Stimulated activated memory B cell treated with anti-CD40 and anti-IgM and Interleukin-4, amounts not matched to agents 10 μg/mL and 1 μg/mL and 100 μg/mL, for 72 hours (primary cell): ENCODE results near the gene GPR141.

Experiments used
- ATAC-seq: fragments of 150-1000 bp; cut with Tn5 transposase; 2 replicates; pipeline ENCODE4 v1.10.0; 2021
- H3K27ac Mint-ChIP-seq: one replicate; pipeline ENCODE4 v1.8.0; 2022; ENCODE audit warnings: mild to moderate bottlenecking, mixed read lengths
- H3K27me3 Mint-ChIP-seq: one replicate; pipeline ENCODE4 v1.8.0; 2022; ENCODE audit warnings: mixed read lengths
- H3K36me3 Mint-ChIP-seq: one replicate; pipeline ENCODE4 v1.8.0; 2022; ENCODE audit warnings: mixed read lengths
- H3K4me1 Mint-ChIP-seq: one replicate; pipeline ENCODE4 v1.8.0; 2022; ENCODE audit warnings: mixed read lengths
- H3K4me3 Mint-ChIP-seq: one replicate; pipeline ENCODE4 v1.8.0; 2022; ENCODE audit warnings: mild to moderate bottlenecking, moderate library complexity, mixed read lengths
- H3K9me3 Mint-ChIP-seq: one replicate; pipeline ENCODE4 v1.8.0; 2022; ENCODE audit warnings: mixed read lengths

Gene GPR141

DNA sequence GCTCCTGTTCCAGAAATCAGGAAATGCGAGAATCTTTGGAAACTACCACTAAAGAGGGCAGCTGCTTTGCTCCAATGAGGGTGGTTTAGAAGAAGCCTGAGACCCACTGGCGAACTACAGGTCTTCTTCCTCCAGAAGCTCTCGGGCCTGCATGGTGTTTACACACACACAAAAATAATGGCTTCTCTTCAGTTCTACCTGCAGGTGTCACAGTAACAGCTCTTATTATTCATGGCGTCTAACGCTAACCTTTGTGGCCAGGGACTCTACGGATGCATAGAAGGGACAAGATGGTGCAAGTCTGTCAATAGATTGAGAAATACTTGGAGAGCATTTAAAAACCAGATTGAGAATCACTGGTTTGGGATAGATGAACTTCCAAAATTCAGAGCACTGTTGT is 22.4 kb downstream of the GPR141 start:
- Mint-ChIP-seq H3K4me1 (peaks cover 8% of the 10 kb centered on the region), H3K4me3 (no peak overlapping the region), H3K9me3 (peaks cover 2% of the 10 kb centered on the region), H3K27ac (no peak overlapping the region), H3K36me3 (no peaks in the 10 kb centered on the region), H3K27me3 (peaks cover 41% of the 10 kb centered on the region)
- ATAC-seq: no peak

DNA sequence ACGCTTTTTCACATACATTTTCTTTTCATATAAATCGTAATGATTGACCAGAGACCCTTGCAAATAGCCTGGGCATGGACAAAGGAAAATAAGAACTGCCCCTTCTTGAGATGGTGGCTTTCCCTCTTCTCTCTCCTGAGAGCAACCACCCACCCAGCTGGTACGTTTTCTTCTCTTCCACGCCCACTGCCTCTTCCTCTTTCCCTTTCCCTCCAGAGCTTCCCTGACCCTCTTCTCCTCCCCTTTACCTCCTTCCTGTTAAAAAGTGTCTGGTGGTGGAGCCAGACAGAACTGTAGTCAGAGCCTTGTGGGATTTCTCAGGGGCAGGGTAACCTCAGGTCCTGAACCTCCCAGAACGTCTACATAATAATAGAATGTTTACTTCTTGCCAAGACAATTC is 23.2 kb downstream of the GPR141 start:
- no peak overlapping the region for H3K4me3 Mint-ChIP-seq
- ATAC-seq: no peak
- no peaks in the 10 kb centered on the region for H3K36me3 Mint-ChIP-seq
- peaks cover 2% of the 10 kb centered on the region for H3K9me3 Mint-ChIP-seq
- H3K27ac Mint-ChIP-seq: no peak overlapping the region
- H3K27me3 Mint-ChIP-seq: peaks cover 41% of the 10 kb centered on the region
- peaks cover 8% of the 10 kb centered on the region for H3K4me1 Mint-ChIP-seq

DNA sequence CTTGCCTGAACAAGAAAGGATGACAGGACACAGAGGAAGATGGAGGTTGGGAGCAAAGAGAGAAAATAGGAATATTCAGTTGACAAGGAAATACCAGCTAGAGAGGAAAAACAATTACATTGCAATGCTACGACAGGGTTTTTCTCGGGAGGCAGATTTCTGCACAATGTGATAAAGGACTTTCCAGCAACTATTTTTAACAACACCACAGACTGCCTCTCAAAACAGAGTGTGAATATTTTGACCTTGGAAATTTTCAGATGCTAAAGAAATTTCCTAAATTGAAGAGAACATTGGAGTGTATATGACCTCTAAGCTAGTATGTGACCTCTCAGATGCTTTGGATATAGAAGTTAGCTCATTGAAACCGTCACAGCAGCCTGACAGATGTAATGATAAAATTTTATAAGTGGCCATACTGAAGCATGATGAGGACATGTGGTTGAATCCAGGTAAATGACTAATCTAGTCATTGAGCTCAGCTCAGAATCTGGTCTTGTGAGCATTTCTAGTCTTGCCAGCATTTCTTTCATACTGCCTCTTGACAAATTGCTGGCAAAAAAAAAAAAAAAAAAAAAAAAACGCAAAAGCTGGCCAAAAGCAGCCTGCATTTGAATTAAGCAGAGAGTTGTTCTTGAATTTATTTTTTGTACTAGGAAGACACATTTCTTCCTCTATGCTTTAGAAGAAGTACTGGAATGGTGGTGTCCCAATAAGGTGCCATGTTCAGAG is 24.4 kb downstream of the GPR141 start:
- ATAC-seq: no peak
- Mint-ChIP-seq H3K36me3 (no peaks in the 10 kb centered on the region), H3K9me3 (peaks cover 2% of the 10 kb centered on the region), H3K27ac (no peak overlapping the region), H3K4me3 (no peak overlapping the region), H3K27me3 (peaks cover 30% of the 10 kb centered on the region), H3K4me1 (peaks cover 7% of the 10 kb centered on the region)

DNA sequence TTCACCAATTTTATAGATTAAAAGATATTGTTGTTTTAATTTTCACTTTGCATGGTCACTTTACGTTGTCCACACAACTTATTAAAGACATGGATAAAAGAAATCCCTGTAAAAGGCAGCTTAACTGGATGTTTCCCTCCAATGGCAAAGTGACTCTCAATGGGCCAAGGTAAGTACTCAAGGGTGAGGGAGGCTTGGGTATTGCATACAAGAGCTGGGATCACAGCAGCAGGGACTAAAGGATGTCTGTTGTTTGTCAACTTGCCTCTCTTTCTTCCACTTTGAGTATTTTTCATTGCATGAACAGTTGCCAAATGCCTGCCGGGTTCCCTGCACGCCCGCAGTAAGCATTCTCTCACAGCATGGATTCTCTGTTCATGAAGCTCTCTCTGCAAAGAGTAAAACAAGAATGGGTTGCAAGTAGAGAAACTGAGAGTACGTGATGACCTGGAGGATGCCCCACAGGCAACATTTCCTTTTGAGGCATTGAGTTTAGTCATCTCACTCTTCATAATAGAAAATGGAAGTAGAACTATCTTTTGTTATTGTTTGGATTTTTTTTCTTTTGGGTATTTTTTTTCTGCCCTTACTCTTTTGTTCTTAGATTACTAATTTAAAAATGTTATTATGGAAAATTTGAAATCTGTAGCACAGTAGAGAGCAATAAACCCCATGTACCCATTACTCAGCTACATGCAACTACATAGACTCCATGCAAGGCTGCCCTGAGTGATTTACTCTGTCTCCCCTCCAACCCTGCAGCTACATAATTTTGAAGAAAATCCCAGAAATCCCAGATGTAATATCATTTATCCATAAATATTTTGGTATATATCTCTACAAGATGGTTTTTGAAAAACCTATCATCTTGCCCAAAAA is 26.3 kb downstream of the GPR141 start:
- no peak for ATAC-seq
- H3K9me3 Mint-ChIP-seq: no peaks in the 10 kb centered on the region
- no peaks in the 10 kb centered on the region for H3K36me3 Mint-ChIP-seq
- H3K4me3 Mint-ChIP-seq: no peak overlapping the region
- no peak overlapping the region for H3K27ac Mint-ChIP-seq
- H3K4me1 Mint-ChIP-seq: no peaks in the 10 kb centered on the region
- peaks cover 25% of the 10 kb centered on the region for H3K27me3 Mint-ChIP-seq

DNA sequence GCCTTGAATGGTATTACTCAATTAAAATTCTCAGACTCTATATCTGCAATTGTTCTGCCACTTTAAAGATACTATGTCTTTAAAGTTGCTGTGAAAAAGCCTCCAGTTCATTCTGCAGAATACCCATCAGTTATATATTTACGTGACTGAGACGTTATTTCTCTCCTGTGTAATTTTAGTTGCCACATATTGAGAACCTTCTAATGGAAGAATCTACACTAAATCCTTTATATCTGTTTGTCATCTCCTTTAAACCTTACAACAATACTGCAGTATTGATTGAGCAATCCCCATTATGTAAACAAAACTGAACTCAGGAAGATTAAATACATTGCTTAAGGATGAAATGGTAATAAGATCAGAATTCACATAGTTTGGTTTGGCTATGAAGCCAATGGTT is 30.0 kb downstream of the GPR141 start:
- no peaks in the 10 kb centered on the region for H3K36me3 Mint-ChIP-seq
- H3K27me3 Mint-ChIP-seq: no peaks in the 10 kb centered on the region
- H3K9me3 Mint-ChIP-seq: no peaks in the 10 kb centered on the region
- no peak overlapping the region for H3K27ac Mint-ChIP-seq
- no peak overlapping the region for H3K4me3 Mint-ChIP-seq
- no peak for ATAC-seq
- no peaks in the 10 kb centered on the region for H3K4me1 Mint-ChIP-seq

DNA sequence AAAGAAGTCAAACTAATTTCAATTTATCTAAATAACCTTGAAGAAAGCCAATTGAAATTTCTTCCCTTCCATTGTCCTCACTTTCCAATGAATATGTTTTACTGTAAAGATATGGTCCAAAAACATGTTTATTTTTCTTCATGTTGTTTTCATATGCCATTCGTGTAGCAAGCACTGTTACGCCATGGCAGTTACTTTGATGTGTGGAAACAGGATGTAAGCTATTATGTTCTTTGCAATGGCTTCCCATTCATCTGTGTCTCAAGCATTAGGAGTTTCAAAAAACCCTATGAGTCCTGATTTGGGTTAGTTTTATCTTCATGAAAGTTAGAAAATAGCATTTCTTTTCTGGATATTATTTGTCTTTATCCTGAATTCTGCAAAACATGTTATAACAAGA is 31.0 kb downstream of the GPR141 start:
- peaks cover 4% of the 10 kb centered on the region for H3K27me3 Mint-ChIP-seq
- no peak overlapping the region for H3K4me3 Mint-ChIP-seq
- H3K36me3 Mint-ChIP-seq: no peaks in the 10 kb centered on the region
- no peaks in the 10 kb centered on the region for H3K4me1 Mint-ChIP-seq
- H3K27ac Mint-ChIP-seq: no peak overlapping the region
- no peaks in the 10 kb centered on the region for H3K9me3 Mint-ChIP-seq
- no peak for ATAC-seq

DNA sequence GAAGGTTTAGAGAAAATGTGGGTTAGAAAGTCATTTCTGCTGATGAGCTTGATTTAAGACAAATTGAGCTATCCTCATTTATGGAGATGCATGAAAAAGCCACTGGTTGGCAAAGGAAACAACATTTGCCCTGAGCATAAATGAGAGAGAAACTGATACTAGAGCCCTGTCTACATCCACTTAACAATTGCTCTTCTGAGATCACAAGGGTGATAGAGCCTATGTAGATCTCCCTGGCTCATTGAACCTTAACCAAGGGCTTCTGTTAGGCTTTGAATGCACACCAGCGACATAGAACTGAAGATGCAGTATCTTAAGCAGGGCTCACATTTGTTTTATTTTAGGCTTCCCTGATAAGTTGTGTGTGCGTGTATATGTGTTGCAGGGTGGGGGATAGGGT is 35.0 kb downstream of the GPR141 start:
- H3K27ac Mint-ChIP-seq: no peak overlapping the region
- peak; percentile 31 for ATAC-seq
- H3K4me3 Mint-ChIP-seq: no peak overlapping the region
- peaks cover 11% of the 10 kb centered on the region for H3K27me3 Mint-ChIP-seq
- H3K36me3 Mint-ChIP-seq: no peaks in the 10 kb centered on the region
- H3K9me3 Mint-ChIP-seq: no peaks in the 10 kb centered on the region
- no peaks in the 10 kb centered on the region for H3K4me1 Mint-ChIP-seq

DNA sequence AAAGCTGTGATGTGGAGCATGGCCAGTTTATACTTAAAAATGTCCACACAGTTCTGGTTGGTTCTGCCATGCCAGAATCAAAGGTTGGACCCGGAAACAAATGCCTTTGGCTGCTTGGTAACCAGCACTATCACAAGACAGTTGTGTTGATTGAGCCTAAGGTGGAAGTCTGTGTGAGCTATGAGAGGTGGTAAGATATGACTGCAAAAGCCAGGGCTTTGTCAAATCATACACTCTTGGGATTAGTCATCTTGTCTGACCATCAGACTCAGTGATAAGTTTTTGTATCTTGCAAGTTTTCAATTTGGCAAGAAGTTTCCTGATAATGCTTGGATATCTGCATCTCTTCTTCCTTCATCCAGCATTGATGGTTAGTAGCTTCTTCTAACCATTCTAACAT is 35.5 kb downstream of the GPR141 start:
- no peak overlapping the region for H3K4me3 Mint-ChIP-seq
- H3K9me3 Mint-ChIP-seq: no peaks in the 10 kb centered on the region
- peaks cover 11% of the 10 kb centered on the region for H3K27me3 Mint-ChIP-seq
- ATAC-seq: peak; percentile 62
- H3K27ac Mint-ChIP-seq: no peak overlapping the region
- no peaks in the 10 kb centered on the region for H3K4me1 Mint-ChIP-seq
- H3K36me3 Mint-ChIP-seq: no peaks in the 10 kb centered on the region

DNA sequence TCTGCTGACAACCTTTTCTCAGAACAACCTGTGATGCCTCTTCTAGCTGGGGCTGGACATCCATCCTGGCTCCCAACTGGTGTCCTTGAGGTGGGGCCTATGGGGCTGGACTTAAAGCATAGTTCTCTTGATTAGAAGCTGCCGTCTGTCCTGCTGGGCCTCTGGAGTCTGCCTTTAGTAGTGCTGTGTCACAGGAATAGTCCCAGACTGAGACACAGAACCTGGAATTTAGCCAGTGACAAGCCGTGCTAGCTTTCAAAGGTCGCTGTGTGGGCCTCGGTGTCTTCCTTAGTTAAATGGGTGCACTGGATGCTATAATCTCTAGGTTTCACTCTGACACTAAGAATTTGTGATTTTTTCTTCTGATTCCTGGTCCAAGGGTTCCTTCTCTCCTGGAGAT is 41.2 kb downstream of the GPR141 start:
- peaks cover 5% of the 10 kb centered on the region for H3K27me3 Mint-ChIP-seq
- peaks cover 11% of the 10 kb centered on the region for H3K4me1 Mint-ChIP-seq
- no peak for ATAC-seq
- no peaks in the 10 kb centered on the region for H3K9me3 Mint-ChIP-seq
- H3K27ac Mint-ChIP-seq: no peak overlapping the region
- H3K36me3 Mint-ChIP-seq: no peaks in the 10 kb centered on the region
- no peak overlapping the region for H3K4me3 Mint-ChIP-seq

DNA sequence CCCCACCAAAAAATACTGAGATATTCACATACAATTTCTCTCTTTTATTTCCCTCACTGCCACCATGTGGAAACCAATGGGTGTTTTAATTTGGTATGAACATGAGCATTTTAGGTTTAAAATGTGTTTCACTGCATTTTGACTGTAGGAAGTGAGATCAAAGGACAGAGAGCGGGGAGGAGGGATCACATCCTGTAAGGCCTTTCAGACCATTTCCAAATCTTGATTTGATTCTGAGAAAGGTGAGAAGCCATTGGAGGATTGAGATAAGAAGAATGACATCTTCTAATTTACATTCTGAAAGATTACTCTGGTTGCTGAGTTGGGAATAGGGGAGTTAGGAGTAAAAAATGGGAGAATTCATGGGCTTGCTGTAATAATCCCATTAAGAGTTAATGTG is 42.5 kb downstream of the GPR141 start:
- H3K36me3 Mint-ChIP-seq: no peaks in the 10 kb centered on the region
- no peaks in the 10 kb centered on the region for H3K9me3 Mint-ChIP-seq
- no peak for ATAC-seq

DNA sequence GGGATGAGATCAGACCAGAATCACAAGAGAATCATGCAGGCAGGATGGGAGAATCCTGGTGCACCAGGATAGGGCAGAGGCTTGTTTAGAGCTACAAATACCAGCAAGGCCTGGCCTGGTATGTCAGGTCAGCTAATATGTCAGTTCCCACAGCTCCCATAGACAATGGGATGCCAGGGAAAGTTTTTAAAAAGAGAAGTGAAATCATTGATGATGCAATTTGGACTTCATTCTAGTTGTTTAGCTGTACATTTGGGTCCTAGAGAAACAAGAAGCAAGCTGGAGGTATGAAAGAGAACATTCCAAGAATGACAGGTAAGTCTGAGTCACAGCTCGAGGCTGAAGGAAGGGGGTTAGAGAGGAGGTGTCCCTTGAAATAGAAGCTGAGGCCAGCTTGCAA is 45.2 kb downstream of the GPR141 start:
- H3K4me3 Mint-ChIP-seq: no peak overlapping the region
- H3K27ac Mint-ChIP-seq: peak overlapping the region; percentile 11

More for the DNA sequence above, 42.5 kb downstream of the GPR141 start:
- Mint-ChIP-seq H3K27me3 (no peaks in the 10 kb centered on the region), H3K27ac (no peak overlapping the region), H3K4me1 (peaks cover 11% of the 10 kb centered on the region), H3K4me3 (no peak overlapping the region)

DNA sequence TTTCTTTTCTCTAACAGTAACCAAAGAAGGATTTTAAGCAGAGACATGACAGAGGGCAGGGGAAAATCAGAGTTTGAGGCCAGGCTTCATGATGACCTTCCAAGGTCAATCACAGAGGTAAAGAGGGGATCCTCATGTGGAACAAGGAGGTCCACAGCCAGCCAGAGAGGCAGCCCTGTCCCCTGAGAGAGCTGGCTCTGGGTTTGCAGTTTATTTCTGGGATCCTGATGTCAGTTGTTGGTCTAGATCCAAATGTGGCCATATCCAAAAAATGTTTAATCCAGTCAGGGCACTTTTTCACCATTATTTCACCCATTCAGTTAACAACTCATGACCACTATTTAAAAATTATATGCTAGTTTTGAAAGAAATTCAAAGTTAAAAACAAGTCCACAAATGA is 45.6 kb downstream of the GPR141 start:
- H3K9me3 Mint-ChIP-seq: no peaks in the 10 kb centered on the region
- peaks cover 13% of the 10 kb centered on the region for H3K27me3 Mint-ChIP-seq
- no peaks in the 10 kb centered on the region for H3K36me3 Mint-ChIP-seq
- H3K4me3 Mint-ChIP-seq: no peak overlapping the region
- peak overlapping the region; percentile 11 for H3K27ac Mint-ChIP-seq
- peaks cover 17% of the 10 kb centered on the region for H3K4me1 Mint-ChIP-seq
- ATAC-seq: no peak

More for the DNA sequence above, 45.2 kb downstream of the GPR141 start:
- H3K27me3 Mint-ChIP-seq: peaks cover 13% of the 10 kb centered on the region
- no peaks in the 10 kb centered on the region for H3K9me3 Mint-ChIP-seq
- peak; percentile 71 for ATAC-seq
- H3K36me3 Mint-ChIP-seq: no peaks in the 10 kb centered on the region
- H3K4me1 Mint-ChIP-seq: peaks cover 17% of the 10 kb centered on the region

DNA sequence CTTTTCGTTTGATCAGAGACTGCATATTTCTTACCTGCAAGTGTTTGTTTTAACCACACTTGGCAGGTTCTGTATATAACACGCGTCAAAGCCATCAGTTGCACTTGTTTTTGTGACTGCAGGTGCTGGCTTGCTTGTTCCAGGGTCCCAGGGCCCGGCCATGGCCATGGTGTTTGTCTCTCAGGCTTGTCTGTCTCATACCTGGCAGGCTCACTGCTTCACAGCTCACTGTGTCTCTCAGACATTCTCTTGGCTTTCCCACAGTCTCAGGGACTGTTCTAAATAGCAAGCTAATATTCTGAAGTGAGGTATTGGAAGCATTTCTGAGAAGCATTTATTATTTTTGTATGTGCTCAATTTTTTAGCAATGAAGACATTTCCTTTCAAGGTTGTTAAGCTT is 46.9 kb downstream of the GPR141 start:
- Mint-ChIP-seq H3K36me3 (no peaks in the 10 kb centered on the region), H3K4me3 (no peak overlapping the region), H3K4me1 (peaks cover 17% of the 10 kb centered on the region), H3K27ac (no peak overlapping the region), H3K27me3 (peaks cover 13% of the 10 kb centered on the region), H3K9me3 (no peaks in the 10 kb centered on the region)
- ATAC-seq: no peak

DNA sequence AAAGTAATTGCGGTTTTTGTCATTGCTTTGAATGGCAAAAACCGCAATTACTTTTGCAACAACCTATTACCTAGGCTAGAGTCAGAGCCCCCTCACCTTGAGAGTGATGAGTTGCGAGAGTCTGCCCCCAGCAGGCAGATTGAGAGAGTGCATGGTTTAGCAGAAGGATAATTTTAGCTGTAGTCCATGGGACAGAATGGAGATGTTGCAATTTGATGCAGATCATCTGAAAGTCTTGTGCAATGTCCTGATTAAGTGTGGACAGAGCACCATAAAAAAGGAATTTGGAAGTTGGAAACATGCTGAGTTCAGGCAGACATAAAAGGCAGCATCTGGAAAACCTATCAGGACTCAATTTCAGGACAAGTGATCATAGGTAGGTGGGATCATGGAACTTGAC is 48.7 kb downstream of the GPR141 start:
- Mint-ChIP-seq H3K4me1 (peaks cover 17% of the 10 kb centered on the region), H3K27me3 (peaks cover 13% of the 10 kb centered on the region), H3K9me3 (no peaks in the 10 kb centered on the region), H3K27ac (no peak overlapping the region), H3K4me3 (no peak overlapping the region), H3K36me3 (no peaks in the 10 kb centered on the region)
- ATAC-seq: peak; percentile 70

DNA sequence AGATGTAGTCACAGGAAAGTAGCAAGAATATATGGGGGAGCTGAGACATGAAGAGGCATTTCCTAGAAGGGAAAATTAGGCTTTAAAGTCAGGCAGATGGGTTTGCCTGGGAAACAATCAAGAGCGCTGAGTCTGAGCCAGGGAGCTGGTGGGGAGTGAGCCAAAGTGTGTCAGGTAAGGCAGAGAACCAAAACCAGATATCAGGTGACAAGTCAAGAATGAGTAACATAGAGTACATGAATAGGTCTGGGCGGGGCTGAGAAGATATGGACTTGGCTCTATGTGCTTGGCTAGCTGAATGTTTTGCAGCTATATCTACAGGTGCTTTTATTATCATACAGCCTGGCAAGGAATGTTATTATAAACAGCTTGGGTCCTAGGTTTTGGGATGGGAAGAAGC is 49.3 kb downstream of the GPR141 start:
- Mint-ChIP-seq H3K27me3 (peaks cover 13% of the 10 kb centered on the region), H3K4me1 (peaks cover 17% of the 10 kb centered on the region), H3K27ac (no peak overlapping the region), H3K4me3 (no peak overlapping the region), H3K36me3 (no peaks in the 10 kb centered on the region), H3K9me3 (no peaks in the 10 kb centered on the region)
- no peak for ATAC-seq

DNA sequence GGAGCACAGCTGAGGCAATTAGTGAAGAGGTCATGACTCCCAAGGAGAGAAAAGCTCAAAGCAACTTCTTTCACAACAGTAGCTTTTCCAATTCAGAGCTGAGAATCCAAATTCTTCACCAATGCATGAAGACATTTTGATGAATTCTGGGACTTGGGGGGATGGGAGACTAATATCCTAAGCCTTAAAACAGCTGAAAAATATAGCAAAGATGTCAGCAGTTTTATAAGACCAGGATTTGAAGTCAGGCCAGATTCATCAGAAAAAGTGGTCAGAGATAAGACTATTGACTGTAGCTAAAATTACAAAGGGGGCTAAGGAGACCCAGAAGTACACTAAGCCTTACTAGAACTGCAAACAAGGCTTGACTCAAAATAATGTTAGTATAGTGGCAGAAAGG is 51.6 kb downstream of the GPR141 start:
- Mint-ChIP-seq H3K9me3 (no peaks in the 10 kb centered on the region), H3K36me3 (no peaks in the 10 kb centered on the region), H3K27ac (no peak overlapping the region), H3K4me1 (peaks cover 6% of the 10 kb centered on the region), H3K4me3 (no peak overlapping the region), H3K27me3 (peaks cover 13% of the 10 kb centered on the region)
- no peak for ATAC-seq
